HG03439 (cell line): ENCODE results near the gene ANKRD33.

Experiments
- ATAC-seq: cut with Tn5 transposase; IDR thresholded peaks from one replicate; pipeline ENCODE4 v1.9.1; 2021; ENCODE audit warnings: mild to moderate bottlenecking, moderate library complexity; ENCODE audit not compliant: unreplicated experiment

ANKRD33 gene

GRCh38 chr12:51937926-51938325, 50.0 kb downstream of the ANKRD33 start:
- no peak for ATAC-seq

- no peak for ATAC-seq
Measured at GRCh38 chr12:51938726-51939125, 50.8 kb downstream of the ANKRD33 start.

- no peak for ATAC-seq
Measured at GRCh38 chr12:51941011-51941581, 53.2 kb downstream of the ANKRD33 start.
